WTC11 (cell line): ENCODE measurements around the gene RAB8B. TPM values are rescaled to one million over a fixed set of nuclear protein-coding genes. Genes with fewer than 3 reads are reported as not detected.

ENCODE experiments used
- ATAC-seq: fragments of 200-7000 bp; cut with Tn5 transposase; 2 replicates; pipeline ENCODE4 v1.10.0; 2021; ENCODE audit warnings: mild to moderate bottlenecking, moderate library complexity
- CTCF ChIA-PET: fragments of 300-600 bp; sonication (Branson Sonifier 250); formaldehyde crosslinking; loops from one replicate; lab custom pipeline; 2021; ENCODE audit warnings: antibody characterized with exemption; lab: Charles Lee
- POLR2A ChIA-PET: fragments of 350-600 bp; sonication (Branson Sonifier 250); formaldehyde crosslinking; loops from one replicate; lab custom pipeline; 2021; ENCODE audit warnings: antibody characterized with exemption; lab: Charles Lee
- DNase-seq: peaks from one replicate; pipeline ENCODE4 v3.0.0; 2021; ENCODE audit warnings: low spot score
- H3K27ac Mint-ChIP-seq: 2 replicates; pipeline ENCODE4 v1.8.0; 2021; ENCODE audit warnings: mixed read lengths
- H3K27me3 Mint-ChIP-seq: 2 replicates; pipeline ENCODE4 v1.8.0; 2021; ENCODE audit warnings: low read depth, mild to moderate bottlenecking, moderate library complexity, mixed read lengths
- H3K36me3 Mint-ChIP-seq: 2 replicates; pipeline ENCODE4 v1.8.0; 2021; ENCODE audit warnings: mixed read lengths
- H3K4me1 Mint-ChIP-seq: 2 replicates; pipeline ENCODE4 v1.8.0; 2022; ENCODE audit warnings: mixed read lengths
- H3K4me3 Mint-ChIP-seq: 2 replicates; pipeline ENCODE4 v1.8.0; 2021; ENCODE audit warnings: mild to moderate bottlenecking, moderate library complexity, mixed read lengths
- H3K9me3 Mint-ChIP-seq: 2 replicates; pipeline ENCODE4 v1.8.0; 2021; ENCODE audit warnings: mixed read lengths
- ELF4 ChIP-seq: sonication (generic); formaldehyde crosslinking; IDR thresholded peaks from 2 replicates; pipeline ENCODE4 v1.8.1; 2022; ENCODE audit warnings: low read depth, mild to moderate bottlenecking, moderate library complexity, missing genetic modification reagents
- ETV6 ChIP-seq: sonication (generic); formaldehyde crosslinking; IDR thresholded peaks from 2 replicates; pipeline ENCODE4 v1.8.1; 2022; ENCODE audit warnings: mild to moderate bottlenecking, missing genetic modification reagents
- FOXP1 ChIP-seq: sonication (generic); formaldehyde crosslinking; IDR thresholded peaks from 2 replicates; pipeline ENCODE4 v1.8.0; 2022; ENCODE audit warnings: missing genetic modification reagents, mild to moderate bottlenecking, moderate library complexity, borderline replicate concordance
- GRHL2 ChIP-seq: fragments of 250-450 bp; sonication (Bioruptor Pico); IDR thresholded peaks from 2 replicates; pipeline ENCODE4 v1.8.0; 2022; ENCODE audit warnings: mild to moderate bottlenecking, moderate library complexity; ENCODE audit not compliant: insufficient replicate concordance, severe bottlenecking
- GTF2I ChIP-seq: fragments of 250-450 bp; sonication (Bioruptor Pico); conservative IDR thresholded peaks from 2 replicates; pipeline ENCODE4 v1.4.0; 2021; ENCODE audit warnings: mild to moderate bottlenecking
- KAT7 ChIP-seq: sonication (generic); formaldehyde crosslinking; IDR thresholded peaks from 2 replicates; pipeline ENCODE4 v1.8.1; 2023; ENCODE audit warnings: missing genetic modification reagents, mild to moderate bottlenecking, borderline replicate concordance
- MXD4 ChIP-seq: fragments of 250-450 bp; sonication (Bioruptor Pico); IDR thresholded peaks from 2 replicates; pipeline ENCODE4 v1.8.0; 2021; ENCODE audit warnings: mild to moderate bottlenecking, moderate library complexity, borderline replicate concordance
- OVOL2 ChIP-seq: fragments of 250-450 bp; sonication (Bioruptor Pico); IDR thresholded peaks from 2 replicates; pipeline ENCODE4 v1.9.0; 2021; ENCODE audit warnings: mild to moderate bottlenecking, borderline replicate concordance
- RORB ChIP-seq: fragments of 250-450 bp; sonication (Bioruptor Pico); IDR thresholded peaks from 2 replicates; pipeline ENCODE4 v1.9.0; 2021; ENCODE audit warnings: mild to moderate bottlenecking
- SMAD4 ChIP-seq: sonication (generic); formaldehyde crosslinking; IDR thresholded peaks from 2 replicates; pipeline ENCODE4 v1.8.0; 2022; ENCODE audit warnings: mild to moderate bottlenecking, missing genetic modification reagents
- SP1 ChIP-seq: sonication (generic); formaldehyde crosslinking; conservative IDR thresholded peaks from 2 replicates; pipeline ENCODE4 v1.8.1; 2022; ENCODE audit warnings: missing genetic modification reagents
- TP53 ChIP-seq: sonication (generic); formaldehyde crosslinking; IDR thresholded peaks from 2 replicates; pipeline ENCODE4 v1.8.1; 2023; ENCODE audit warnings: mild to moderate bottlenecking, missing genetic modification reagents
- ZNF138 ChIP-seq: sonication (generic); formaldehyde crosslinking; conservative IDR thresholded peaks from 2 replicates; pipeline ENCODE4 v1.8.1; 2022; ENCODE audit warnings: mild to moderate bottlenecking, moderate library complexity, missing genetic modification reagents
- ZNF416 ChIP-seq: fragments of 250-450 bp; sonication (Bioruptor Pico); IDR thresholded peaks from 2 replicates; pipeline ENCODE4 v1.9.0; 2021; ENCODE audit warnings: mild to moderate bottlenecking, inconsistent platforms
- total RNA-seq: library from RNA; stranded (reverse); gene quantifications from 3 replicates; pipeline ENCODE4 v1.2.3, GENCODE V29; 2021
- TF ChIP-seq, protein P1 (sequence below): sonication (generic); formaldehyde crosslinking; IDR thresholded peaks from 2 replicates; pipeline ENCODE4 v1.8.1; 2023; ENCODE audit warnings: mild to moderate bottlenecking, missing genetic modification reagents, moderate library complexity
- TF ChIP-seq, protein P2 (sequence below): sonication (generic); formaldehyde crosslinking; IDR thresholded peaks from 2 replicates; pipeline ENCODE4 v1.8.1; 2023; ENCODE audit warnings: mild to moderate bottlenecking, moderate library complexity, missing genetic modification reagents
- TF ChIP-seq, protein P3 (sequence below): sonication (generic); formaldehyde crosslinking; IDR thresholded peaks from 2 replicates; pipeline ENCODE4 v1.8.1; 2022; ENCODE audit warnings: mild to moderate bottlenecking, missing genetic modification reagents, moderate library complexity, borderline replicate concordance
- TF ChIP-seq, protein P4 (sequence below): sonication (generic); formaldehyde crosslinking; IDR thresholded peaks from 2 replicates; pipeline ENCODE4 v1.8.0; 2022; ENCODE audit warnings: missing genetic modification reagents
- TF ChIP-seq, protein P5 (sequence below): sonication (generic); formaldehyde crosslinking; IDR thresholded peaks from 2 replicates; pipeline ENCODE4 v1.8.0; 2023; ENCODE audit warnings: mild to moderate bottlenecking, missing genetic modification reagents
- TF ChIP-seq, protein P6 (sequence below): fragments of 250-450 bp; sonication (Bioruptor Pico); IDR thresholded peaks from 2 replicates; pipeline ENCODE4 v1.9.0; 2021; ENCODE audit warnings: mild to moderate bottlenecking

The RAB8B gene
- total RNA-seq, 1 experiment from 2014 or later = 32.5 TPM

DNA sequence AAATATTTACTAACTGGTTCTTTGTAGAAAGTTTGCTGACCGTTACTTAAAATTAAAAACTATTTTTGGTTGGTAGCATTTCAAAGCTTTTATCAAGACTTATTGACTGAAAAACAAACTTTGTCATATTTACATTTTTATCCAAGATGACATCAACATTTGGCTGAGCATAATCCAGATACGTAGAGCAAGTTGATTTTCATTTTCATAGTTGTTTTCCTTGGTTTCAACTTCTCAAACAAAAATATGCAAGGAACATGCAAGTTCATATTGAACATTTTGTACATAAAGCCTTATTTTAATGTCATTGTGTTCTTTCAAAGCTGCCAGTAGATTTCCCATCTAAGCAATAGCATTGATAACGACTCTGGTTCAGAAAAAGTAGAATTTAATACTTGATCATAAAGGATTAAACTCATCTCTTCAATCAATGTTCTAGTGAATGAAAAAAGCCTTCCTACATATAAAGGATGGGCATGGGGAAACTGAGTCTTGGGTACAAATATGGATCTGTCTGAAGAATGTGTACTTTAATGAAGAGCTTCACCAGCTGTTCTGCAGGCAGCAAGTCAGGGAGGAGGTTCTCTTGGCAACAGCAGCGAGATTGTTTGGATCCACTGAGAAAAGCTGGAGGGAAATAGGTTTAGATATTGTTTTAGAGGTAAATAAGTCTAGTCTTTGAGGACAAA, 5.6 kb downstream of the RAB8B start (continued):
- TF ChIP-seq GRHL2 (CRISPR knock-in tag) (no peak), TP53 (CRISPR knock-in tag) (no peak)

DNA sequence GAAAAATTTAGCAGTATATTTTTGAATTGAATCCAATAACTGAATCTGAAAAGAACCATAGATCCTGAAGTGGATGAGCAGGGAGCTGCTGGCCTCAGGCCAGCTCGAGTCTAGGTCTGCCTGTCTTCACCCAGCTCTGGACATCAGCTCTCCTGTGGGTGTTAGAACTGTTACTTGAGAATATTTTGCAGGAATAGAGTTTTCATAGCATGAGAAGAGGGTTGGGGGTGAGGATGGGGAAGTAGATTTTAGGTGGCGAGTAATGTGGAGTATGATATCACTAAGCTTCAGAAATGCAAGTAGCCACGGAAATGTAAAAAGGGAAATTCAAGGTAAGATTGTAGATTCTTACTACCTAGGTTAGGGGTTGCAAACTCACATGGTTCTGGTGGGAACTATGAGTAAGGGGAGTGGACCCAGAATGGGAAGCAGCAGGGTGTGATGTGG, 6.2 kb downstream of the RAB8B start:
- no peaks in the 10 kb centered on the region for H3K9me3 Mint-ChIP-seq
- no peaks in the 10 kb centered on the region for H3K27me3 Mint-ChIP-seq
- peaks cover 74% of the 10 kb centered on the region for H3K4me1 Mint-ChIP-seq
- H3K4me3 Mint-ChIP-seq = no peak overlapping the region
- no peak for TF ChIP-seq KAT7 (CRISPR knock-in tag)
- no peak for TF ChIP-seq FOXP1 (CRISPR knock-in tag)
- TF ChIP-seq RORB (CRISPR knock-in tag) = no peak
- TF ChIP-seq, protein P1, sequence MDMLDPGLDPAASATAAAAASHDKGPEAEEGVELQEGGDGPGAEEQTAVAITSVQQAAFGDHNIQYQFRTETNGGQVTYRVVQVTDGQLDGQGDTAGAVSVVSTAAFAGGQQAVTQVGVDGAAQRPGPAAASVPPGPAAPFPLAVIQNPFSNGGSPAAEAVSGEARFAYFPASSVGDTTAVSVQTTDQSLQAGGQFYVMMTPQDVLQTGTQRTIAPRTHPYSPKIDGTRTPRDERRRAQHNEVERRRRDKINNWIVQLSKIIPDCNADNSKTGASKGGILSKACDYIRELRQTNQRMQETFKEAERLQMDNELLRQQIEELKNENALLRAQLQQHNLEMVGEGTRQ (CRISPR knock-in tag) = no peak
- TF ChIP-seq, protein P2, sequence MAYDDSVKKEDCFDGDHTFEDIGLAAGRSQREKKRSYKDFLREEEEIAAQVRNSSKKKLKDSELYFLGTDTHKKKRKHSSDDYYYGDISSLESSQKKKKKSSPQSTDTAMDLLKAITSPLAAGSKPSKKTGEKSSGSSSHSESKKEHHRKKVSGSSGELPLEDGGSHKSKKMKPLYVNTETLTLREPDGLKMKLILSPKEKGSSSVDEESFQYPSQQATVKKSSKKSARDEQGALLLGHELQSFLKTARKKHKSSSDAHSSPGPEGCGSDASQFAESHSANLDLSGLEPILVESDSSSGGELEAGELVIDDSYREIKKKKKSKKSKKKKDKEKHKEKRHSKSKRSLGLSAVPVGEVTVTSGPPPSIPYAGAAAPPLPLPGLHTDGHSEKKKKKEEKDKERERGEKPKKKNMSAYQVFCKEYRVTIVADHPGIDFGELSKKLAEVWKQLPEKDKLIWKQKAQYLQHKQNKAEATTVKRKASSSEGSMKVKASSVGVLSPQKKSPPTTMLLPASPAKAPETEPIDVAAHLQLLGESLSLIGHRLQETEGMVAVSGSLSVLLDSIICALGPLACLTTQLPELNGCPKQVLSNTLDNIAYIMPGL = no peak
- TF ChIP-seq SP1 = no peak
- no peak for TF ChIP-seq ETV6 (CRISPR knock-in tag)
- TF ChIP-seq MXD4 (CRISPR knock-in tag) = no peak
- TF ChIP-seq SMAD4 (CRISPR knock-in tag) = no peak
- TF ChIP-seq ZNF138 = no peak
- TF ChIP-seq OVOL2 = no peak
- TF ChIP-seq, protein P3, sequence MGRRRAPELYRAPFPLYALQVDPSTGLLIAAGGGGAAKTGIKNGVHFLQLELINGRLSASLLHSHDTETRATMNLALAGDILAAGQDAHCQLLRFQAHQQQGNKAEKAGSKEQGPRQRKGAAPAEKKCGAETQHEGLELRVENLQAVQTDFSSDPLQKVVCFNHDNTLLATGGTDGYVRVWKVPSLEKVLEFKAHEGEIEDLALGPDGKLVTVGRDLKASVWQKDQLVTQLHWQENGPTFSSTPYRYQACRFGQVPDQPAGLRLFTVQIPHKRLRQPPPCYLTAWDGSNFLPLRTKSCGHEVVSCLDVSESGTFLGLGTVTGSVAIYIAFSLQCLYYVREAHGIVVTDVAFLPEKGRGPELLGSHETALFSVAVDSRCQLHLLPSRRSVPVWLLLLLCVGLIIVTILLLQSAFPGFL (CRISPR knock-in tag) = no peak
- TF ChIP-seq ZNF416 (CRISPR knock-in tag) = no peak
- no peak for TF ChIP-seq ELF4 (CRISPR knock-in tag)
- TF ChIP-seq, protein P4, sequence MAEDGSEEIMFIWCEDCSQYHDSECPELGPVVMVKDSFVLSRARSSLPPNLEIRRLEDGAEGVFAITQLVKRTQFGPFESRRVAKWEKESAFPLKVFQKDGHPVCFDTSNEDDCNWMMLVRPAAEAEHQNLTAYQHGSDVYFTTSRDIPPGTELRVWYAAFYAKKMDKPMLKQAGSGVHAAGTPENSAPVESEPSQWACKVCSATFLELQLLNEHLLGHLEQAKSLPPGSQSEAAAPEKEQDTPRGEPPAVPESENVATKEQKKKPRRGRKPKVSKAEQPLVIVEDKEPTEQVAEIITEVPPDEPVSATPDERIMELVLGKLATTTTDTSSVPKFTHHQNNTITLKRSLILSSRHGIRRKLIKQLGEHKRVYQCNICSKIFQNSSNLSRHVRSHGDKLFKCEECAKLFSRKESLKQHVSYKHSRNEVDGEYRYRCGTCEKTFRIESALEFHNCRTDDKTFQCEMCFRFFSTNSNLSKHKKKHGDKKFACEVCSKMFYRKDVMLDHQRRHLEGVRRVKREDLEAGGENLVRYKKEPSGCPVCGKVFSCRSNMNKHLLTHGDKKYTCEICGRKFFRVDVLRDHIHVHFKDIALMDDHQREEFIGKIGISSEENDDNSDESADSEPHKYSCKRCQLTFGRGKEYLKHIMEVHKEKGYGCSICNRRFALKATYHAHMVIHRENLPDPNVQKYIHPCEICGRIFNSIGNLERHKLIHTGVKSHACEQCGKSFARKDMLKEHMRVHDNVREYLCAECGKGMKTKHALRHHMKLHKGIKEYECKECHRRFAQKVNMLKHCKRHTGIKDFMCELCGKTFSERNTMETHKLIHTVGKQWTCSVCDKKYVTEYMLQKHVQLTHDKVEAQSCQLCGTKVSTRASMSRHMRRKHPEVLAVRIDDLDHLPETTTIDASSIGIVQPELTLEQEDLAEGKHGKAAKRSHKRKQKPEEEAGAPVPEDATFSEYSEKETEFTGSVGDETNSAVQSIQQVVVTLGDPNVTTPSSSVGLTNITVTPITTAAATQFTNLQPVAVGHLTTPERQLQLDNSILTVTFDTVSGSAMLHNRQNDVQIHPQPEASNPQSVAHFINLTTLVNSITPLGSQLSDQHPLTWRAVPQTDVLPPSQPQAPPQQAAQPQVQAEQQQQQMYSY (CRISPR knock-in tag) = no peak
- no peak for TF ChIP-seq GTF2I (CRISPR knock-in tag)
- TF ChIP-seq, protein P5, sequence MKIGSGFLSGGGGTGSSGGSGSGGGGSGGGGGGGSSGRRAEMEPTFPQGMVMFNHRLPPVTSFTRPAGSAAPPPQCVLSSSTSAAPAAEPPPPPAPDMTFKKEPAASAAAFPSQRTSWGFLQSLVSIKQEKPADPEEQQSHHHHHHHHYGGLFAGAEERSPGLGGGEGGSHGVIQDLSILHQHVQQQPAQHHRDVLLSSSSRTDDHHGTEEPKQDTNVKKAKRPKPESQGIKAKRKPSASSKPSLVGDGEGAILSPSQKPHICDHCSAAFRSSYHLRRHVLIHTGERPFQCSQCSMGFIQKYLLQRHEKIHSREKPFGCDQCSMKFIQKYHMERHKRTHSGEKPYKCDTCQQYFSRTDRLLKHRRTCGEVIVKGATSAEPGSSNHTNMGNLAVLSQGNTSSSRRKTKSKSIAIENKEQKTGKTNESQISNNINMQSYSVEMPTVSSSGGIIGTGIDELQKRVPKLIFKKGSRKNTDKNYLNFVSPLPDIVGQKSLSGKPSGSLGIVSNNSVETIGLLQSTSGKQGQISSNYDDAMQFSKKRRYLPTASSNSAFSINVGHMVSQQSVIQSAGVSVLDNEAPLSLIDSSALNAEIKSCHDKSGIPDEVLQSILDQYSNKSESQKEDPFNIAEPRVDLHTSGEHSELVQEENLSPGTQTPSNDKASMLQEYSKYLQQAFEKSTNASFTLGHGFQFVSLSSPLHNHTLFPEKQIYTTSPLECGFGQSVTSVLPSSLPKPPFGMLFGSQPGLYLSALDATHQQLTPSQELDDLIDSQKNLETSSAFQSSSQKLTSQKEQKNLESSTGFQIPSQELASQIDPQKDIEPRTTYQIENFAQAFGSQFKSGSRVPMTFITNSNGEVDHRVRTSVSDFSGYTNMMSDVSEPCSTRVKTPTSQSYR = no peak
- TF ChIP-seq, protein P6, sequence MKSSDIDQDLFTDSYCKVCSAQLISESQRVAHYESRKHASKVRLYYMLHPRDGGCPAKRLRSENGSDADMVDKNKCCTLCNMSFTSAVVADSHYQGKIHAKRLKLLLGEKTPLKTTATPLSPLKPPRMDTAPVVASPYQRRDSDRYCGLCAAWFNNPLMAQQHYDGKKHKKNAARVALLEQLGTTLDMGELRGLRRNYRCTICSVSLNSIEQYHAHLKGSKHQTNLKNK (CRISPR knock-in tag) = no peak
- ATAC-seq = no peak
- POLR2A ChIA-PET = interaction anchor here (0.6 kb wide), 1 partner anchor 11 kb away, joined by 5 read pairs; no protein-coding TSS in a partner anchor
- CTCF ChIA-PET = interaction anchor here (0.8 to 1.3 kb wide), 4 partner anchors 15 to 453 kb away, joined by 3 to 4 read pairs (median 3); no protein-coding TSS in a partner anchor
- no peak for DNase-seq
- H3K27ac Mint-ChIP-seq = peak overlapping the region; percentile 48; the same call in 1 of the 2 replicates
- H3K36me3 Mint-ChIP-seq = no peaks in the 10 kb centered on the region
